Inflammatory macrophage (primary cell): ENCODE results near the gene RAP1GAP.

Experiments used
- DNase-seq, 2 donors: peaks; one replicate each; pipeline ENCODE4 v3.0.0-alpha.2; 2020 to 2022

Gene RAP1GAP

DNA sequence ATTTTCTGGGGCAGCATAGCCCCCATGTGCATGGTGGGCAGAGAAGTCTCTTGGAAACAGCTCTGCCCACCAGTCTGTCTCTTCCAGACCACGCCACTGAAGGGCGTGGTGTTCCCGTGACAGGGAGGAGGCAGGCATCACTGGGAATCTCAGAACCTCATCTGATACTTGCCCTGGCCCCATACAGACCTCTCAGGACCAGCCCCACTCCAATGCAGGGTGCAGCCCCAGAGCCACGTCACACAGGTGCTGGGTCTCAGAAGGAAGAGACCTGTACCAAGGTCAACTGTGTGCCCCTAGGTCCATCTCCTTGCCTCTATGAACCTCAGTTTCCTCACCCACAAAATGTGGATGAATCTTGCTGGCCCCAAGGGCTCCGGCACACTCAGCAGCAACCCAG lies 7.3 kb downstream of the RAP1GAP start:
- no peak for DNase-seq

GRCh38 chr1:21659924-21660326 lies 9.2 kb downstream of the RAP1GAP start:
- no peak for DNase-seq

DNA sequence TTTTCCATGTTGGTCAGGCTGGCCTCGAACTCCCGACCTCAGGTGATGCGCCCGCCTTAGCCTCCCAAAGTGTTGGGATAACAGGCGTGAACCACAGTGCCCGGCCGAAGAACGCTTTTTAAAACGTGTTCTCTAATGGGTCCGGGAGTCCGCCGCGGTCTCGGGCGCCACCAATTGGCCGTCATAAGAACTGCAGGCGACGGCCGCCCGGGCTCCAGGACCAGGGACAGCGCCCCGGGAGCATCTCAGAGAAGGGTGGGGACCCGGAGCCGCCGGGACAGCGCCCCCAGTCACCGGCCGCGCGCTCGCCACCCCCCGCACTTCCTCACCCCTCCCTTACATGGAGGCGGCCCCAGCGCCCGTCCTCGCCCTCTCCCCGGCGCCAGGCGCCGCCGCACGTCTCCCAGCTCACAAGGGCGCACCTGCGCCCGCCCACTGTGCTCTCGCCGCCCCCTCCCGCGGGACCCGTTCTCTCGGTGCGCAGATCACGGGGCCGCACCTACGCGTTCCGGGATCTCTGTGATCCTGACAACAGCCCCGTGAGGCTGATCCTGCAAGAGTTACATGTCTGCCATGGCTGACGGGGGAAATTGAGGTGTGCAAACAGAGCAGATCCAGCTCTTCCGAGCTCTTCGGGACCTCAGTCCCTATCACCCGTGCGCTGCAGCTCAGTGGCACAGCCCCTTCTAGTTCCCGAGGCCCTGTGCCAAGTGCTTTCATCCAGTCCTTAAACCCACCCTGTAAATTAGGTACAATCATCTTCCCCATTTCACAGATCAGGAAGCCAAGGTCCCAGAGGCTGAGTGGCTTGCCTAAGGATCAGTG lies 9.8 kb downstream of the RAP1GAP start:
- DNase-seq = peak; percentile 67 to 69

- no peak for DNase-seq
These were observed 11.5 kb downstream of the RAP1GAP start for GRCh38 chr1:21657456-21658190.

DNA sequence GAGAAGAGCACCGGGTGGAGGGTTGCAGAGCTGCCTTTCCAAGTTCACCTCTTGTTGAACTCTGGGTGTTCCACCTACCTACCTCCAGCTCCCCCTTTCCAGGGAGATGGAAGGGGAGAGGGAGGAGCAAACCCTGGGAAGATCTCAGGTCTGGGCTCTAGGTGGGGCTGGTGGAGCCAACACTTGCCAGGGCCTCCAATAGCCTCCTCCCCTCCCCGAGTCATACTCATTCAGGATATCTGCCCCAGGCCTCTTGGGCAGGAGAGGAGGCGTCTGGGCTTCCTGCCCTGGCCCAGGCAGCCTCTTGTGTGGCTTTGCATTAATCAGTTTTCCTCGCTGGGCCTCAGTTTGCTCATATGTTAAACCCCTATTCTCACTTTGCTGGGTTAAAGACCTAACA lies 13.4 kb downstream of the RAP1GAP start:
- no peak for DNase-seq

DNA sequence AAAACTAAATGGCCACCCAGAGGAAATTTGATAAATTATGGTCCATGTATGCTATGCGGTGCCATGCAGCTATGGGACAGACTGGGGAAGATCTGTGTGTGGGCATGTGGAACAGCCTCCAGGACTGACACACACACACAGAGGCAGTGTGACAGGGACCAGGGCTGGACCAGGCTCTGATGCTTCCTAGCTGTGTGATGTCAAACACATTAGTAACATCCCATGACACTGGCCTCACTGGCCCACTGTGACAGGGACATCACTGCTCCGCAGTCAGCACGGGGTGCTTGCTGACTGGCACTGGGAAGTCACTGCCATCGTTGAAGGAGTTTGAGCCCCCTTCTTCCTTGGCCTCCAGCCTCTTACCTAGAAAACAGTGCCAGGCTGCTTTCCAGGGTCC lies 13.9 kb downstream of the RAP1GAP start:
- DNase-seq = no peak

DNA sequence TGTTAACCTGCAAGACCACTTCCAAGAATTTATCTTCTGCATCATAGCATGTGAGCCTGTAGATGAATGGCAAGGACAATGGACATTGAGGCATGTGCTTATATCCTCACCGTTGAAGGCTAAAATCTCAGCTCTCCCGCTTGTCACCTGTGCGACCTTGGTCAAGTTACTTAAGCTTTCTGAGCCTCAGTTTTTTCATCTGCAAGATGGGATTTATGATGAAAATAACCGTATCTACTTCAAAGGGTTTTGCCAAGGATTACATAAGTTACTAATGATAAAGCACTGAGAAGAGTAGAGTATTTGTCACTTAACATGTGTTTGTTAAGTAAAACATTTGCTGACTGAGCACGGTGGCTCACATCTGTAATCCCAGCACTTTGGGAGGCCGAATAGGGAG lies 14.9 kb downstream of the RAP1GAP start:
- no peak for DNase-seq

DNA sequence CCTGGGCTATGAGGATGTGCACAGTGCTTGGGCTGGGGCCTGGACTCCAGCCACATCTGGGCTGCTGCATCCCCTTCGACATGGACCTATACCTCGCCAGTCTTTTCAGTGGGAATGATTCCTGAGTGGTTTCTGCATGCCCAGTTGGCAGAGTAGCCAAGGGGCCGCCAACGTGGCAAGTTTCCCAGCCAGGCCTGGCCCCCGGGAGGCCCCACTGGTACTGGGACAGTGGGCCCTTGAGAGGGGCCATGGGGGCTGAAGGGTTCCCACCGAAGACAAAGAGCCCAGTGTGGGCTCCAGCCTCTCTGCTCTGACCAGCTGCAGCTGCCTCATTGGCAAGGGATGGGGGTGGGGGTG lies 15.4 kb downstream of the RAP1GAP start:
- DNase-seq = no peak

- no peak for DNase-seq
These were observed 16.0 kb downstream of the RAP1GAP start for GRCh38 chr1:21652937-21653743.

DNA sequence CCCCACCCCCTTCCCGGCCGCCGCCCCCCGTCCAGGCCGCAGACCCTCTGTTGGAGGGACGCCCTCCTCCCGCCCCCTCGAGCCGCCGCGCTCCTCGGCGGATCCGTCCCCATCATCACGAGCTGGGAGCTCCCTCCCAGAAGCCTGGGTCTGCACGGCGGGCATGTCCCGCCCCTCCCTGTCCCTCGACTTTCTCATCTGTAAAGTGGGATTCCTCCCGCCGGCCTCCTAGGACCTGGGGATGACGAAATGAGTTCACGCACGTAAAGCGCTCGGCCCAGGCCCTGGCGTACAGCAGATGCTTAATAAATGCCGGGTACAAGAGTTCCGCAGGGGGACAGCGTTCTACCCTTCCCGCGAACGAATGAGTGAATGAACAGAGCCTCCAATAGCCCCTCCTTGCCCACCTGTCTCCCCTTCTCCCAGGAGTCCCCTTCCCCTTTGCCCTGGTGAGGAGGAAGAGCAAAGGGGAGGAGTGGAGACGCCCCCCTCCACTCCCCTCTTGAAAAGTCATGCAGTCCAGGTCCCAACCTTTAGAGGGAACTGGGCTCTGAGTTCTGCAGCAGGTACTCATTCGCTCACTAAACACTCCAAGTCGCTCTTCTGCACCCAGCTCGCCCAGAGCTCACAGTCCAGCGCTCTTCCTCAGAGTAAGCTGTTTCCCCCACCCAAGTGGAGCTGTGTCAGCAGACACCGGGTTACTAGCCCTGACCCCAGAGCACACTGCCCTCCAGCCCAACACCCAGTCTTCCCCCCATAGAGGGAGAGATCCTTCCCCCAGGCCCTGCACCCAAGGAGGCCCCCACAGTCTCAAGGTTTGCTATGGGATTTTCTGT lies 16.8 kb downstream of the RAP1GAP start:
- no peak for DNase-seq

GRCh38 chr1:21651214-21652042 lies 17.7 kb downstream of the RAP1GAP start:
- DNase-seq = peak in 1 of 2 donors; percentile 21

- no peak for DNase-seq
These were observed 18.8 kb downstream of the RAP1GAP start for GRCh38 chr1:21650400-21650799.

- no peak for DNase-seq
These were observed 19.8 kb downstream of the RAP1GAP start for GRCh38 chr1:21649315-21649714.

GRCh38 chr1:21648791-21649190 lies 20.4 kb downstream of the RAP1GAP start:
- no peak for DNase-seq

- no peak for DNase-seq
These were observed 20.8 kb downstream of the RAP1GAP start for GRCh38 chr1:21648352-21648730.

GRCh38 chr1:21647431-21648351 lies 21.5 kb downstream of the RAP1GAP start:
- DNase-seq = peak; percentile 44 to 53

DNA sequence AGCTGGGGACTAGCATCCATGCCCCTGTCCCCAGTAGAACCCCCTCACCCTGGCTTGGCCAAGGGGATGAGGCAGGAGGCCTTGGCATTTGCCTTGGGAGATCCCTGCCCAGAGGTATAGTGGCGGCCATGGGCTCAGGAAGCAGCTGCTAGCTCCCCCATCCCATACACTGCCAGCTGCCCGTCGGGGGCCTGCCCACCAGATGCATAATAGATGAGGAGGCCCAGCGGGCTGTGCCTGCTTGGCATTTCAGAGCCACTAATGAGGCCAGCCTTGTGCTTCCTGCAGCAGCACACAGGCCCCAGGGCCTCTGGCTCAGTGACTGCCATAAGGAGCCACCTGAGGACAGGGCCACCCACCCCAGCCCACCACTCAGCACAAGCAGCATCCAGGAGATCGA lies 23.6 kb downstream of the RAP1GAP start:
- DNase-seq = no peak

DNA sequence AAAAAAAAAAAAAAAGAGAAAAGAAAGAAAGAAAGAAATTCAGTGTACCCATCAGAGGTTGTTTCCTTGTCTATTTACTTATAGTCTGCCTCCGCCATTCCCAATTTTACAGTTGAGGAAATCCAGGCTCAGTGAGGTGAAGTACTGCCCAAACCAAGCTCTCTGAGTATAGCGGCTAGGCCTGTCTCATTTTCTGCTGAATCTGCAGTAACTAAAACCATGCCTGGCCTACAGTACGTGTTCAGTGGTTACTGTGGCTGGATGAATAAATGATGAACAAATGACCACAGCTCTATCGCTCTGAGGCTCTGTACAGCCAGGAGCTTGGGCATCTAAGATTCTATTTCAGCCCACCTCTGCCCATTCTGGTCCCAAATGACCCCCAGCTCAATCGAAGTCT lies 24.3 kb downstream of the RAP1GAP start:
- DNase-seq = no peak

DNA sequence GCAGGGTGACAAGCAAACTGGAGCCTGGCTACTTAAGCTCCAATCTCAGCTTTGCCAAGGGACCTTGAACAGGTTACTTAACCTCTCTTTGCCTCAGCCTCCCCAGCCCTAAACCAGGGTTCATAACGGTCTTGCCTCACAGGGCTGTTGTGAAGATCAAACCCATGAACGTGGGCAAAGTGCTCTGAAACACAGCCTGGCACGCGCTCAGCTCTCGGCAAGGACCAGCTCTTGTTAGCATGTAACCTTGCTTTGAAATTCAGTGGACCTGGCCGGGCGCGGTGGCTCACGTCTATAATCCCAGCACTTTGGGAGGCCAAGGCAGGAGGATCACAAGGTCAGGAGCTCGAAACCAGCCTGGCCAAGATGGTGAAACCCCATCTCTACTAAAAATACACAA lies 24.8 kb downstream of the RAP1GAP start:
- no peak for DNase-seq

DNA sequence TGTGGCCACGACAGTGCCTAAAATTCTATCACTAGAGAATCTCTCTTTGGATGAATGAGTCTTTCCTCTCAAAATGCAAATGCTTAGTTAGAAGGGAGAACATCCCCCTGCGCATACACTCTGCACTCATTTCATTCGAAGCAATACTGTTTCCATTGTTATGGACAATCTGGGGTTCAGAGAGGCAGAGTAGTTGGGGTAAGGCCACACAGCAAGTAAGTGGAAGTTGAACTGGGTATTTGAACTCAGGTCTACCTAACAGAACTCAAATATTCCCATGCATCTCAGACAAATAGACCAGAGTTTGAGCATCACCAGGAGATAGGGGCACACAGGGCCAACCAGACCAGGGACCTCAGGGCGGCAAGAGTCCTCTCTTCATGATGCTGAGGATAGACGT lies 25.5 kb downstream of the RAP1GAP start:
- no peak for DNase-seq
